HG03025 (cell line): ENCODE data around the gene OXCT1.
"Not testable (repeated sequence)": the region's sequence is repeated elsewhere in the genome, so short reads cannot be mapped to it uniquely, and the experiment has no call there.

Experiments
- ATAC-seq: cut with Tn5 transposase; IDR thresholded peaks from one replicate; pipeline ENCODE4 v1.9.1; 2021; ENCODE audit warnings: mild to moderate bottlenecking, moderate library complexity; ENCODE audit not compliant: unreplicated experiment, low FRiP score

The OXCT1 gene

DNA sequence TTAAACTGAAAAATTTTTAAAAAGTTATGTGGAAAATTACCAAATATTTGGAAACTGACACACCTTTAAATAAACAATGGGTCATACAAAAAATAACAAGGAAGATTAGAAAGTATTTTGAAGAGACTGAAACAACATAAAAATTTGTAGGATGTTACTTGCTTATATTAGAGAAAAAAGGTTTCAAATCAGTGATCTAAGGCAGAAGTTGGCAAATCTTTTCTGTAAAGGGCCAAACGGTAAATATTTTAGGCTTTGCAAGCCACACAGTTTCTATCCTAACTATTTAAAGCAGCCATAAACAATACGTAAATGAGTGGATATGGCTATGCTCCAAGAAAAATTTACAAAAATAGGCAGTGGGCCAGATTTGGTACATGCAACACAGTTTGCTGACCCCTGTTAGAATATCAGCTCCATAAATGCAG is 81.3 kb downstream of the OXCT1 start:
- ATAC-seq: no peak

DNA sequence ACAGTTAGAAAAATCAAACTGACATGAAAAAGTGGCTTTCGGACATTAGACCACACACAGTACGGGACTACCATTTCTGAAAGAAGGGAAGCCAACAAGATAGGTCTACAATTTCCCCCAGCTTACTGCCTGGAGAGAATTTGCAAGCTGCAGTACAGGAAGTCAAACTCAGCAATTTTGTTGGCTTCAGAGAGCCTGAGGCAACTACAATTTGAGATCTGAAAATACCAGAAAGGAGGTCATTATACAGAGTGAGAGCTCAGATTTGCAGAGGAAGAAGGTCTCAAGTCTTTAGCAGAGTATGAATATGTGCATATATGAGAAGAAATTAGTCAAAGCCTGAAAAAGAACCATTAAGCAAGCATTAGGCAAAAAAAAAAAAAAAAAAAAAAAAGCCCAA is 83.0 kb downstream of the OXCT1 start:
- ATAC-seq: no peak

DNA sequence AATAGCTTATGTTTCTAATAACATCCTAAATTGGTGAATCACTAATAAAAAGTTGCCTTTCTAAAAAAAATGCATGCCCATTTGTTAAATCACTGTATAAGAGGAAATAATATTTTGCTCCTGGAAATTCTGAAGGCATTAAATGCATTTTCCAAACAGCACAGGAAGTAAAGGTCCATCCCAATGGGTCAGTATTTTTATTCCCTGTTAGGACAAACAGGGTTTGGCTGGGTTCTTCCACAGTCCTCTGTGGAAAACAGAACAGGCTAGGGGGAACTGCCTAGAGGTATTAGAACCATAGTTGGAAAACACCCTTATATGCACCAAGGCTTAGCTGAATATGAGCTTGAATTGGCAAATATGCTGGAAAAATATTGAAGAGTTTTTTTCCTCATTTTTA is 85.2 kb downstream of the OXCT1 start:
- ATAC-seq: no peak

DNA sequence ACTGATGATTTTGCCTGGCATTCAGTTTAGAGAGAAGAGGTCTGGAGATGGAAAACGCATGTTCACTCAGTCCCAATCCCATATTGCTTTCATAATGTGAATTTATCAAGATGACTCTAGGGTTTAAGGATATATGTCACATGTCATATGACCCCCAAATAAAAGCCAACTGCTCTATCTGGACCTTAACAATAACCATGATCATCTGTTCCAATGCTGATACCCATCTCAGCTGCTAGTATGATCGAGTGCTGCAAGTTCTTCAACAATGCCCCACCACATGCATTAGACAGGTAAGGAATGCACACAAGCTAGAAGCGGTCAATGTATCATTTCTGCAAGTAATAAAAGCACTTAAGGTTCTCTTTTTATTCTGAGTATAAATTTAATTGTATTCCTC is 91.8 kb downstream of the OXCT1 start:
- ATAC-seq: no peak

DNA sequence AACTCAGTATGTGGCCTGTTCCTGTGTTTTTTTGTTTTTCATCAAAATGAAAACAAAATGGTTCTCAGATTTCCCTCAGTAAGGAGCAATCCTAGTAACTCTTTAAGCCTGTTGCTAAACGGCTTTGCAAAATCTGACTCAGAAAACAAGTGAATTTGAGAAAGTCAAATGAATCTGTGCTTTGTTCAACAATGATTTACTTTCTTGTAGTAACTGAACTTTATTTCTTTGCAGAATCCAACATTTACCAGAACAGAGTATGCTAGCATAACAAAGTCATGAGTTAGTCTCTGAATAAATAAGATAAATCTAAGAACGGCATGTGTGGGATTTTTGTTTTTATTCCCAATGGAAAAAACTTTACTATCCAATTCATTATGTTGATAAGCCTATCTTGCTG is 93.8 kb downstream of the OXCT1 start:
- no peak for ATAC-seq

DNA sequence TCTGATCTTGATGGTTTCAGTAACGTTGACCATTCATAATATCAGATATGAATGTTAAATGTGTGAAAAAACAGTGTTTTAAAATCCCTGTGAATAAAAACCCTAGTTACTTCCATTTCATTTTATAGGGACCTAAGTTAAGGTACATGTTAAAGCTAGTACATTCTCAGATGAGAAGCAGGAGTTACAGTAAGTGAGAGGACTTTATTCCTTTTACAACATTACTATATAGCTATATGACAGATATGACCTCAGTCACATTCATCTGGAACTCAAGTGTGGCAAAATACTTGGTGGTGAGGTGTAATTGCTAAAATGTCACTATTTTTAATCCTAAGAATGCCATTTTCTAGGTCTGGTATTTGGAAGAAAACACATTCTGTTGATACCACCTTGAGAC is 96.4 kb downstream of the OXCT1 start:
- no peak for ATAC-seq

DNA sequence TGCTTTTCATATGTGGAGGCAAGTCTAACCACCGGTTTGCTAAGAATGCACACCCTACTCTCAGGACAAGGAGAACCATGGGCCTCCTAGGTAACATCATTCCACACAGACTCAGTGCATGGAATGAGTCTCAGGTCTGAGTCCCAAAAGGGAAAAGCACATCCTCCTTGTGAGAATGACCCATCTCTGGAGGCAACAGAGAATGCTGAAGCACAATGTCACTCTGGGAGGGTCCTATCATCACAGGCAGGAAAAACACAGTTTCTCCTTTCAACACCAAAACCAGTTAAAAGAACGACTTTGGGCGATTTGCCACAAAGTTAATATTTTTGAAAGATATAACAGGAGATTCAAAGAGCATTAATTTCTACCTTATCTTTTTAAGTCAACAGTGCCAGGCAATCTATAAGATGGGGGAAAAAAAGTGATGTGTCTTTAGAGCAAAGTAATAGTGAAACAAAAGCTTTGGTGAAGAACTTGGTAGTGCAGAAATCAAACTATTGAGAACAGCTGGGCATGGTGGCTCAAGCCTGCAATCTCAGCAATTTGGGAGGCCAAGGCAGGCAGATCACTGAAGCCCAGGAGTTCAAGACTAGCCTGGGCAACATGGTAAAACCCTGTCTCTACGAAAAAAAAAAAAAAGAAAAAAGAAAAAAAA is 97.3 kb downstream of the OXCT1 start:
- no peak for ATAC-seq

DNA sequence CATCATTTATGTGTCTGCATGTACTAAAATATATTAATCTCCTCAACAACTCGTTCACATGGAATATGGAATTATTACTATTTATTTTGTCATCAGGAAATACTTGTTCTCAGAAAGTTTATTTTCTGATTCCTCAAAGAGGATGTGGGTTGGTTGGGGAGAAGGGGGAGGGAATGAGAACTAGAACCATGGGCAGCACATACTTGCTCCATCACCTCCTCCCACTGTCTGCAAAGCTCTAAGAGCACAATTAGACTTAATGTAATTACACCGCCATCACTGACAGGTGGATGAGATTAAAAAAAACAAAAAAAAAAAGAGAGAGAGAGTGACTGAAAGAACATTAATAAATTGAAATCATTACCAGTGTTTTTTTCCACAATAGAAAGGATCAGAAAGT is 98.2 kb downstream of the OXCT1 start:
- ATAC-seq: no peak

DNA sequence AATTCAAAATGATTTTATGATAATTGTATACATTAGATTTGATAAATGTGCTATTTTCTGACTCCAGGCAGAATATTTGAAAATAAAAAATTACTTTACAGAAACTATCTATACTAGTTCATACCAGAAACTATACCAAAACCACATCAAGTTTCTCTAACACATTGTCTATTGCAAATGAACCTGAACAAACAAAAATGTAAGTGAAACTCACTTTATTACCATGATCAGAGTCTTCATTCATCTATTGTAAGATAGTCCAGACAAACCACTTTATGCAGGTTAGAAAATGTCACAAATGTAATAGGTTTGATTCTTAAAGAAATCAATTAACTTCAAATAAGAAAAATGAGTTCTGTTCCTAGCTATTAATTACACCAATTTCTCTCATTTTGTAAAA is 99.4 kb downstream of the OXCT1 start:
- ATAC-seq: peak; percentile 95

DNA sequence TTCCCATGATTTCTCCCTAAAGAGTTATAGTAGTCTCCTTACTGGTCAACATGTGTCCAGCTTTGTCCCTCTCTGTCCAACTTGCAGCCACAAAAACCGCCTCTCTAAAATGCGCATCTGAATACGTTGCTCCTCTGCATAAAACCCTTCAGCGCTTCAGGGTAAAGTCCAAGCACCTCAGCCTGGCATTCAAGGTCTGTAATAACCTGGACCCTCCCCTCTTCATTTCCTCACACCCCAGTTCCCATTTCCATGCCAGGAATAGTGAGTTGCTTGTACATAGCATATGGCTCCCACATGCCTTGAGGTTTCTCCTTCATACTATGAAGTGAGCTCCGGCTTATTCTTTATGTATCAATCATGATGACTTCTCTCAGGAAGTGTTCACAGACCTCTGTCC is 101.5 kb downstream of the OXCT1 start:
- no peak for ATAC-seq

DNA sequence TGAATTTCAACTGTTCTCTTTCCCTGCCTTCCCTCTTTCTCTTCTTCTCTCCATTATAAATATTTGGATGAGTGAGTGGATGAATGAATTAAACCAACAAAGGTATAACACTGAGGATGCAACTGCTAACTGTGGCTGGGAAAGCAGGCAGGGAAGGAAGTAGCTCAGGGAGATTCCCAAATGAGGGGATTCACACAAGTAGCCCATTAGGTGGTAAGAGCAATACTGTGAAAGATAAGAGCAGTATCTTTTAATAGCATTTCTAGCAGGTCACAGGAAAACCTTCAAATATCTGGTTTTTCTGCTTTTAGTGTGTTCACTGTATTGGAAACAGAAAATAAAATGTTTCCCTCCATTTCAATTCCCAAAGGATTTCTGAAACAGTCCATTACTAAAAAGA is 105.6 kb downstream of the OXCT1 start:
- no peak for ATAC-seq

DNA sequence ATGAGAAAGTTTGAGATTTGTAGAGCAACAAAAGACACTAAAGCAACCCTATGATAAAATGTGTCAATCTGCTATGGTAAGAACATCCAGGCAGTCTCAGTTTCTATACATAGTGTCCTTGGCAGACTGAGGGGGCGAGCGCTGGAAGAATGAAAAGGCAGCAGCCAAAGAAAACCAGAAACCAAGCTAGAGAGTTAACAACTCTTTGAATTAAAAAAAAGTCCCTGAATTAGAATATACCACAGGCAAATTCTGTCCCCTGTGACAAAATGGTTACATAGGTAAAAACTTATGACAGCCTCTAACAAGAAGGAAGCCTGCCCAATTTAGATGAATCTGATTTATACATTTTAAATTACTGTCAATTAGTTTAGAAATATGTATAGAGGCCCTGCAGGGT is 106.7 kb downstream of the OXCT1 start:
- no peak for ATAC-seq

DNA sequence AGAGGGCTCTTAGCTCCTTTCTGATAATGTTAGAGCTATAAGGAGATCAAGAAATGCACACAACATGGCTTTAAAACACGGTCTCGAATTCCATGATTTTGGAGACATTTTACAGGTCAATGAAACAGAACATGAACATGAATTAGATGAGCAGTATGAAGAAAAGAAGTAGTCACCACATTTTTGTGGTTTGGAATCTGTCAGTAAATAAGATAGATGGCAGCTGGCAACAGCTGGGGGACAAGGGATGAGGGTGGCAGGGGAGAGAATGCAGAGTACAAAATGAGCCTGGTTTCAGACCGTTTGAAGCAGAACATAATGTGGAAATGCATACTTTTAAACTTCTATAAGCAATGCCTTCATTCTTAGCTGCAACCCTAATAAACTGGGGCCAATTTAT is 107.1 kb downstream of the OXCT1 start:
- no peak for ATAC-seq

DNA sequence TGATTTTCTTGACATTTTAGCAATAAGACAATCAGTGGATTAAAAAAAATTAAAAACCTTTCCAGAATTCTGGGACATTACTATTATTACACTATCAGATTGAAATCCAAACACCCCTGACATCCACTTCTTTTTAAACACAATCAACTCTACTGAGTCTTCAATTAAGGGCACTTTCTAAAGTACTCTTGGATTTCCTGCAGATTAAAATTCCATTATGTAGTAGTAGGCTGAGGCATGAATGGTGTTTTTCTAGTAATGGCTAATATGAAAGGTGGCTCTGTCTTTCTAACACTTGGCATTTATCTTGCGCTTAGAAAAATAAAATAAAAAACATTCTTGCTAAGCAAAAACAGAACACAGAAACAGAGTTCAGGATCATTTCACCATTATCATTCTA is 107.8 kb downstream of the OXCT1 start:
- no peak for ATAC-seq

DNA sequence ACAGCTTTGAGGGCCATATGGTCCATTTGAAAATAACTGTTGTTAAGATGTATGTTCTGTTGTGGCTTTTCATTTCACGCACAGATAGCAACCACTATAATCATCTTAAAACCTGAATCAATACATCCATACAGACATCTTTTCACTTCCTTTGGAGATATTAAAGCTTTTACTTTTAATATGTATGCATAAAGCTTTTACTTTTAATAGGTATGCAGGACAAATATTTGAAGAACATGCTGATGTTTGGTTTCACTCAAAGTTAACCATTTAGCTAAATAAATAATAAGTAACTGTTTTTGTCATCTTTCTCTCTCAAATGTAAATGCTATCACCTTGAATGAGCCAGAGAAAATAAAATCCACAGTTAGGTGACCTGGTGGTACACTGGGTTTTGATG is 108.6 kb downstream of the OXCT1 start:
- no peak for ATAC-seq

DNA sequence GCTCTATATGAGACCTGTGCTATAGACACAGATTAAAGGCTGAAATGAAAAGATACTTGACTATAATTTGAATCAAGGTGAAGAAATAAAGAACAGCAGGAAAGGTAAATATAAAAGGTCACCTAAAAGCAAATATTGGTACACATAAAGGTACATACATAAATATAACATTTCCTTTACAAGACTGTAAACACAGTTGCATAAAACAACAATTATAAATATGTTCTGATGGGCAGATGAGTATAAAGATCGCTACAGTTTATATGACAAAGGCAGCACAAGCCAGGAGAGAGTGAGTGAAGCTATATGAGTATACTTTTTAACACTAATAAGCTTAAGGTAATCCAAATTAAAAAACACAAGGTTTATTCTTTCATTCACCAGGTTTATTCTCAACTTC is 114.5 kb downstream of the OXCT1 start:
- ATAC-seq: no peak

DNA sequence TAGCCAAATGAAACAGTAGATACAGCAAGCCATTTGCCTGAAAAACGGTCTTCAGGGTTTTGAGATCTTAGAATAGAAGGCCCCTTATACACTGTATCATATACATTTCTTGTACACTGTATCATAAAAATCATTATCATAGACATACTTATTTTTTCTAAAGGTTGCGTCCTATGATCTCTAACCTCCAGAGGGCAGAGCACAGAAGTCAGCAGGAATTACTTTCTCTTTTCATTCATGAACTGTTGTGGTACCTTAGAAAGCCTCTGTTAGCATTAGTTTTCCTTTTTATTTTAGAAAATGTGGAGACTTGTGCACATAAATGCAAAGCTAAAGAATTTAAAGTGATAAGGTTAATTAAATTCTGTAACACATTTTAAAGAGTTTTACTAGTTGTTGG is 115.4 kb downstream of the OXCT1 start:
- ATAC-seq: no peak

DNA sequence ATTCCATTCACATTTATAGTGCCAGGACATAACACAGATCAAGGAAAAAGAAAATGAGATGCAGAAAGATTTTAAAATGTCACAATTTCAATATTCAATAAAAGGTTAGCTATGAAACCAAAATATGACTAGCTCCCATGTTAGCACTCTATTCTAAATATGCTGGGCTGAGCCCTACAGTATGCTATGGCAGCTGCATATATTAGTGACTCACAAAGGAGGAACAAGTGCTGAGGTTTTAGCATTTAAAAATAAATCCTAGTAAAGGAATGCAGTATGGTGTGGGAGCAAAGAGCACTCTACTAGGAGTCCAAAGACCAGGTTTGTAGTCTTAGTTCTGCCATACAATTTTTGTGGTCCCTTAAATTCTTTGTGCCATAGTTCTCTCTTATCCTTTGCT is 118.4 kb downstream of the OXCT1 start:
- no peak for ATAC-seq

DNA sequence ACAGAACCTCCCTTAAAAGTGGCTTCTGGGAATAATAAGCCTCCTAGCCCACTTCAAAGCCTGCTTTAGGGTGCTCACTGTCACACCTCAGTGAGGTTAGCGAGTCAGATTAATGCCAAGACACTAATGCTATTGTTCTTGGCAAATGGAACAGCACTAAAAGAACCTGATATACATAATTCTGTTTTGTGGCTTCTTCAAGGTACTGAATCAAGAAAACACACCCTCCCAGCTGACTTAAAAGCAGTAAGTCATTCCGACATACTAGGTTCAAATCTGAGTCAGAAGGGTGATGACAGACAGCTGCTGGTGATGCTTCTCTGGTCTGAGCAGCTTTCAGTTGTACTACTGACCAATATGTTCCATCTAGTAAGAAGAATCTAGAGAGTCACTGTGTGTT is 121.6 kb downstream of the OXCT1 start:
- peak; percentile 99 for ATAC-seq

DNA sequence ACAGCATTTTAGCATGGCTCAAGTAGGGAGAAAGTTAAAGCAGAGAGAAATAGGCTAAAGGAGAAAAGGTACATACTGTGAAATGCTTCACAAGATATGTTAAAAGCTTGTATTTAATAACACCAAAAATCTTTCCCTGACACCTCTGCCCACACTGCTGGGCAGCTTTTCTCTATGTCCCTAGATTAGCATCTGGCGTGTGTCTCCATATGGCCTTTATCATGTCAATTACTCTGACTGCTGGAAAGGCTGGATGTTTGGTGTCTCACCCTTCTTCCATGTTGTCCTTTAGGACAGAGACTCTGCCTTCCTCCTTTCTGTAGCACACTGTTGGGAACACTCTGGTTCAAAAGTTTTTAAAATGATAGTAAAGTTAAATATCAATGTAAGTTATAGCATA is 122.5 kb downstream of the OXCT1 start:
- no peak for ATAC-seq

DNA sequence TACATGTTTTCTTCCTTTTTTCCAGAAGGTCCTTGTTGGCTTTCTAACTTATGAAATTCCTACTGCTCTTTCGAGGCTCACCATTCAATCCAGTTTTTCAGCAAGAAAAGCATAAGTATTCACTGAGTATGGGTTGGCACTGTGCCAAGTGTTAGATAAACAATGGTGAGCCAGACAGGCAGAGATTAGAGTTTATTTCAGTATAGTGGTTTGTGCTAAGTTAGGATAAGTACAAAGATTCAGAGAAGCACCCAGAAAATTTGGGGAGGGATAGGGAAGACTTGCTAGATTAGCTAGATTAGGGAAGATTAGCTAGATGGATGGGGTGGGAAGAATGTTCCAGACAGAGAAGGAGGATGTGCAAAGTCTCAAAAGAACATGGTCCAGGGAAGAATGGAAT is 122.9 kb downstream of the OXCT1 start:
- ATAC-seq: no peak

DNA sequence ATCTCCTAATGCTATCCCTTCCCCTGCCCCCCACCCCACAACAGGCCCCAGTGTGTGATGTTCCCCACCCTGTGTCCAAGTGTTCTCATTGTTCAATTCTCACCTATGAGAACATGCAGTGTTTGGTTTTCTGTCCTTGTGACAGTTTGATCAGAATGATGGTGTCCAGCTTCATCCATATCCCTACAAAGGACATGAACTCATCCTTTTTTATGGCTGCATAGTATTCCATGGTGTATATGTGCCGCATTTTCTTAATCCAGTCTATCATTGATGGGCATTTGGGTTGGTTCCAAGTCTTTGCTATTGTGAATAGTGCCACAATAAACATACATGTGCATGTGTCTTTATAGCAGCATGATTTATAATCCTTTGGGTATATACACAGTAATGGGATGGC is 127.6 kb downstream of the OXCT1 start:
- ATAC-seq: not testable (repeated sequence)

DNA sequence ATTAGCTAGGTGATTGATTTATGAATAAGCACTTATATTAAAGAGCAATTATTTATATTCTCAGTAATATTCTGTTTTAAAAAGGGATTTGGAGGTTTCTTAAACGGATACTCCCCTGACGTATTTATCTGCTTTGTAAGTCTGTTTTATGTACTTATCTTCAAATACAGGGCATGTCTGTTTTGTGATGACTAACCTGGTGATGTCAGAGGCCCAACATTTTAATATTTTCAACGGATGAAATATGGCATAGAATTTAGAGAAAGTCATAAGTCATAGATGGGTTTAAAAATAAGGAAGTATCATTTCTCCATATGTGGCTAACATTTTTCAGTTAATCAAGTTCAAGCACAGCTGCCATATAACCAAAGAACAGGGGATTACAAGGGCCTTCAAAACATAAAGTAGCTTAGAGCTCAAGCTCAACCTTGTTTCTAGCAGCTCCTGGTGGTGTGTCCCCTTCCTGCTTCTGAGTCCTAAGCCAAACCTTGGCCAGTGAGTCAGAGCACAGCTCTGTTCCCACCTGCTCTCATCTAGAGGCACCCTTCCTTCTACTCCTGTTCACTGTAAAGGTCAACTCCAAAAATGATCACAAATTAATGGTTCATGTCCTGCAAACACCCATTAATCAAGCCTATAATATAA is 131.4 kb downstream of the OXCT1 start:
- no peak for ATAC-seq
